ENCODE data around the gene CAPN5. TPM values are rescaled to one million over a fixed set of nuclear protein-coding genes. Genes with fewer than 3 reads are reported as not detected.

The CAPN5 gene
- polyA plus RNA-seq, 2 of the 4 experiments (the other 2 are of a cell fraction): 9.4 to 12.9 TPM

DNA sequence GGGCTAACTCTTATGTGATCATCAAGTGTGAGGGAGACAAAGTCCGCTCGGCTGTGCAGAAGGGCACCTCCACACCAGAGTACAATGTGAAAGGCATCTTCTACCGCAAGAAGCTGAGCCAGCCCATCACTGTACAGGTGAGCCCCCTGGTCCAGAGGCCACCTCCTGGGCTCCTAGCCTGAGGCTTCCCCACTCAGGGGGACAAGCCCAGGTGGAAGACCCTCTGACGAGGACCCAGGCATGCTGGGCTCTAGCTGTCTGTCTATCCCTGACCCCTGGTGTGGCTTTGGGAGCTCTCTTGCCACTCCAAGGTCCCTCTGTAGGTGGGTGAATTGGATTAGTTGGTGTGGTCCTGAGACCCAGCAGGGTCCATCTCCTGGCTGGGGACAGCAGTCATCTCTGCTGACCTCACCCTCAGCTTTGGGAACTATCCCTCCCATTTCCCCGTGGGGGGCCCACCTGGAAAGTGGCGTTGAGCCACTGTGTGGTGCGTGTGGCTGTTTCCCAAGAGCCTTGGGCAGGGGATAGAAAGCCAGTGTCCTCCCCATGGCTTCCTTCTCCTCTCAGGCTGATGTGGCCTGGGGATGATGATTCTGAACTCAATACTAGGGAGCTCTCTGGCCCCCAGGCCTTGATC, 55.9 kb downstream of the CAPN5 start (continued):
- TF ChIP-seq, protein P1, sequence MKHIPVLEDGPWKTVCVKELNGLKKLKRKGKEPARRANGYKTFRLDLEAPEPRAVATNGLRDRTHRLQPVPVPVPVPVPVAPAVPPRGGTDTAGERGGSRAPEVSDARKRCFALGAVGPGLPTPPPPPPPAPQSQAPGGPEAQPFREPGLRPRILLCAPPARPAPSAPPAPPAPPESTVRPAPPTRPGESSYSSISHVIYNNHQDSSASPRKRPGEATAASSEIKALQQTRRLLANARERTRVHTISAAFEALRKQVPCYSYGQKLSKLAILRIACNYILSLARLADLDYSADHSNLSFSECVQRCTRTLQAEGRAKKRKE (CRISPR knock-in tag; IDR thresholded peaks at IDR 0.05; ENCODE audit: low read depth): no peak
- TF ChIP-seq, protein P2, sequence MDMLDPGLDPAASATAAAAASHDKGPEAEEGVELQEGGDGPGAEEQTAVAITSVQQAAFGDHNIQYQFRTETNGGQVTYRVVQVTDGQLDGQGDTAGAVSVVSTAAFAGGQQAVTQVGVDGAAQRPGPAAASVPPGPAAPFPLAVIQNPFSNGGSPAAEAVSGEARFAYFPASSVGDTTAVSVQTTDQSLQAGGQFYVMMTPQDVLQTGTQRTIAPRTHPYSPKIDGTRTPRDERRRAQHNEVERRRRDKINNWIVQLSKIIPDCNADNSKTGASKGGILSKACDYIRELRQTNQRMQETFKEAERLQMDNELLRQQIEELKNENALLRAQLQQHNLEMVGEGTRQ (IDR thresholded peaks at IDR 0.05): no peak
- TF ChIP-seq POLR2A (IDR thresholded peaks at IDR 0.05; ENCODE audit: low read length): no peak
- TF ChIP-seq EHMT2 (IDR thresholded peaks at IDR 0.05; ENCODE audit: low read depth): no peak
- TF ChIP-seq JUN (IDR thresholded peaks at IDR 0.05): no peak

DNA sequence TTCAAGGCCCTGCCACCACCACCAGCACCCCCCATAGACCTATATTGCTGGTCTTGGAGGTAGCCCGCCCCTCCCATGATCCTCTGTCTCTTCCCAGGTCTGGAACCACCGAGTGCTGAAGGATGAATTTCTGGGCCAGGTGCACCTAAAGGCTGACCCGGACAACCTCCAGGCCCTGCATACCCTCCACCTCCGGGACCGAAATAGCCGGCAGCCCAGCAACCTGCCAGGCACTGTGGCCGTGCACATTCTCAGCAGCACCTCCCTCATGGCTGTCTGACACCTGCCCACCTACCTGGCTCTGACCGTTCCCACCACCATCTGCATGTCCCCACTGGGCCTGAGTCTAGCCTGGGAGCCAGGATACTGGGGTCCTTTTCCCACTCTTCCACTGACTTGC, 56.8 kb downstream of the CAPN5 start:
- no peak for FAIRE-seq
- CTCF ChIA-PET: interaction anchor here (1.0 to 3.4 kb wide), 4 partner anchors 9 to 424 kb away, joined by 4 to 28 read pairs (median 6); no protein-coding TSS in a partner anchor
- Histone ChIP-seq H3K27ac (no peak overlapping the region), H3K9me3 (no peaks in the 10 kb centered on the region), H3K4me2 (no peak overlapping the region), H3K4me1 (no peaks in the 10 kb centered on the region), H3K4me3 (no peak overlapping the region)
- ATAC-seq: no peak
- DNase-seq (ENCODE audit: low read depth in 1 of 2, low spot score in 1 of 2): no peak
- POLR2A ChIA-PET: no interaction called here
- TF ChIP-seq, protein P1 (CRISPR knock-in tag; IDR thresholded peaks at IDR 0.05; ENCODE audit: low read depth): no peak
- no peak for TF ChIP-seq RNF2 (IDR thresholded peaks at IDR 0.05; ENCODE audit: borderline replicate concordance, low read depth)
- no peak for TF ChIP-seq CBX2 (IDR thresholded peaks at IDR 0.05; ENCODE audit: borderline replicate concordance, low read depth)
- TF ChIP-seq, protein P3, sequence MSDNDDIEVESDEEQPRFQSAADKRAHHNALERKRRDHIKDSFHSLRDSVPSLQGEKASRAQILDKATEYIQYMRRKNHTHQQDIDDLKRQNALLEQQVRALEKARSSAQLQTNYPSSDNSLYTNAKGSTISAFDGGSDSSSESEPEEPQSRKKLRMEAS (IDR thresholded peaks at IDR 0.05): no peak
- TF ChIP-seq, protein P2 (IDR thresholded peaks at IDR 0.05): no peak
- 91% methylated on average over 8 of the region's 8 CpGs for WGBS (ENCODE audit: missing lambda C conversion rate)

DNA sequence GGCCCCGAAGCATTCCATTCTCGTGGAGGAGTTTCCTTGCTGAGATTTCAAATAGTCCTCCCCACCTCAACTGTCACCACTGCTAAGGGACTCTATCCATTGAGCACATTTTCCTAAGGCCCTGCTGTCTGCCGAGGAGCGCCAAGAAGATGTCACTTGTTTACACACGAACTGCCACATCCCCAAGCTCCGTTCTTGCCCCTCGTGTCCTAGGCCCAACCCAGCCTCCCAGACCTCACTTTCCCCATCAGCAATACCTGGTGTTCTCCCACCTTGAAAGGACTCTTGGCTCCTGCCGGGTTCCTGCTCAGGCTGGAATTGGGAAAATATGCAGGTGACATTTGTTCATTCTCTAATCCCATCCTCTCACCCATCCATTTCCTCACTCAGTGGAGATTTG, 57.3 kb downstream of the CAPN5 start:
- Histone ChIP-seq H3K9me3 (no peaks in the 10 kb centered on the region), H3K4me2 (no peak overlapping the region), H3K4me3 (no peak overlapping the region), H3K4me1 (no peaks in the 10 kb centered on the region), H3K27ac (no peak overlapping the region)
- POLR2A ChIA-PET: no interaction called here
- 77% methylated on average over 8 of the region's 8 CpGs for WGBS (ENCODE audit: missing lambda C conversion rate)
- no peak for ATAC-seq
- DNase-seq (ENCODE audit: low read depth in 1 of 2, low spot score in 1 of 2): no peak
- no peak for FAIRE-seq
- CTCF ChIA-PET: interaction anchor here (3.4 to 8.3 kb wide), 3 partner anchors 10 to 64 kb away, joined by 25 to 161 read pairs (median 28); no protein-coding TSS in a partner anchor
- TF ChIP-seq CBX2 (IDR thresholded peaks at IDR 0.05; ENCODE audit: borderline replicate concordance, low read depth): no peak
- TF ChIP-seq, protein P3 (IDR thresholded peaks at IDR 0.05): no peak
- no peak for TF ChIP-seq SMC3 (IDR thresholded peaks at IDR 0.05)
- TF ChIP-seq, protein P4, sequence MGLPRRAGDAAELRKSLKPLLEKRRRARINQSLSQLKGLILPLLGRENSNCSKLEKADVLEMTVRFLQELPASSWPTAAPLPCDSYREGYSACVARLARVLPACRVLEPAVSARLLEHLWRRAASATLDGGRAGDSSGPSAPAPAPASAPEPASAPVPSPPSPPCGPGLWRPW (IDR thresholded peaks at IDR 0.05): no peak
- TF ChIP-seq GATA3 (IDR thresholded peaks at IDR 0.05; ENCODE audit: borderline replicate concordance): no peak
- TF ChIP-seq, protein P1 (CRISPR knock-in tag; IDR thresholded peaks at IDR 0.05; ENCODE audit: low read depth): no peak
- no peak for TF ChIP-seq CHD2 (IDR thresholded peaks at IDR 0.05; ENCODE audit: low read length, partially characterized antibody)
- TF ChIP-seq EP300 (IDR thresholded peaks at IDR 0.05): no peak
- TF ChIP-seq HOXB5 (CRISPR knock-in tag; IDR thresholded peaks at IDR 0.05): no peak
- TF ChIP-seq EHF (CRISPR knock-in tag; IDR thresholded peaks at IDR 0.05): no peak
- no peak for TF ChIP-seq NFE2L2 (conservative IDR thresholded peaks at IDR 0.05; ENCODE audit: low read length)
